SK-N-SH treated with all-trans-retinoic acid at 6 μM for 48 hours (cell line): Measurements from ENCODE around the gene TGFB2.

Experiments
- ARNTL ChIP-seq: fragments of 450-650 bp; formaldehyde crosslinking; IDR thresholded peaks from 2 replicates; pipeline ENCODE4 v1.5.0; 2020; ENCODE audit warnings: low read depth, mild to moderate bottlenecking, moderate library complexity, borderline replicate concordance
- BACH2 ChIP-seq: fragments of 250-450 bp; sonication (Bioruptor Pico); IDR thresholded peaks from 2 replicates; pipeline ENCODE4 v1.9.0; 2021; ENCODE audit warnings: mild to moderate bottlenecking, borderline replicate concordance
- CSDC2 ChIP-seq: fragments of 250-450 bp; sonication (Bioruptor Pico); IDR thresholded peaks from 2 replicates; pipeline ENCODE4 v1.5.0; 2020; ENCODE audit warnings: mild to moderate bottlenecking, moderate library complexity
- ESRRG ChIP-seq: fragments of 250-450 bp; sonication (Bioruptor Pico); IDR thresholded peaks from 2 replicates; pipeline ENCODE4 v1.6.1; 2021; ENCODE audit warnings: mild to moderate bottlenecking
- OSR1 ChIP-seq: fragments of 250-450 bp; sonication (Bioruptor Pico); IDR thresholded peaks from 2 replicates; pipeline ENCODE4 v1.8.0; 2022; ENCODE audit warnings: moderate library complexity, mild to moderate bottlenecking, inconsistent platforms
- TCF4 ChIP-seq: fragments of 250-450 bp; sonication (Bioruptor Pico); IDR thresholded peaks from 2 replicates; pipeline ENCODE4 v1.8.0; 2021; ENCODE audit warnings: mild to moderate bottlenecking, moderate library complexity, borderline replicate concordance
- TOX ChIP-seq: fragments of 250-450 bp; sonication (Bioruptor Pico); IDR thresholded peaks from 2 replicates; pipeline ENCODE4 v1.8.0; 2021; ENCODE audit warnings: mild to moderate bottlenecking, moderate library complexity, borderline replicate concordance
- ZC3H10 ChIP-seq: fragments of 250-450 bp; sonication (Bioruptor Pico); IDR thresholded peaks from 2 replicates; pipeline ENCODE4 v1.5.1; 2021; ENCODE audit warnings: mild to moderate bottlenecking, moderate library complexity
- ZFP30 ChIP-seq: fragments of 450-650 bp; formaldehyde crosslinking; IDR thresholded peaks from 2 replicates; pipeline ENCODE4 v1.5.0; 2022; ENCODE audit warnings: mild to moderate bottlenecking, moderate library complexity
- TF ChIP-seq, protein P1 (sequence below): fragments of 250-450 bp; sonication (Bioruptor Pico); IDR thresholded peaks from 2 replicates; pipeline ENCODE4 v1.8.0; 2020; ENCODE audit warnings: mild to moderate bottlenecking, moderate library complexity, borderline replicate concordance
- TF ChIP-seq, protein P2 (sequence below): fragments of 250-450 bp; sonication (Bioruptor Pico); IDR thresholded peaks from 2 replicates; pipeline ENCODE4 v1.5.1; 2020; ENCODE audit warnings: low read depth, mild to moderate bottlenecking, moderate library complexity
- TF ChIP-seq, protein P3 (sequence below): fragments of 250-450 bp; sonication (Bioruptor Pico); IDR thresholded peaks from 2 replicates; pipeline ENCODE4 v1.5.1; 2021; ENCODE audit warnings: mild to moderate bottlenecking, moderate library complexity

DNA sequence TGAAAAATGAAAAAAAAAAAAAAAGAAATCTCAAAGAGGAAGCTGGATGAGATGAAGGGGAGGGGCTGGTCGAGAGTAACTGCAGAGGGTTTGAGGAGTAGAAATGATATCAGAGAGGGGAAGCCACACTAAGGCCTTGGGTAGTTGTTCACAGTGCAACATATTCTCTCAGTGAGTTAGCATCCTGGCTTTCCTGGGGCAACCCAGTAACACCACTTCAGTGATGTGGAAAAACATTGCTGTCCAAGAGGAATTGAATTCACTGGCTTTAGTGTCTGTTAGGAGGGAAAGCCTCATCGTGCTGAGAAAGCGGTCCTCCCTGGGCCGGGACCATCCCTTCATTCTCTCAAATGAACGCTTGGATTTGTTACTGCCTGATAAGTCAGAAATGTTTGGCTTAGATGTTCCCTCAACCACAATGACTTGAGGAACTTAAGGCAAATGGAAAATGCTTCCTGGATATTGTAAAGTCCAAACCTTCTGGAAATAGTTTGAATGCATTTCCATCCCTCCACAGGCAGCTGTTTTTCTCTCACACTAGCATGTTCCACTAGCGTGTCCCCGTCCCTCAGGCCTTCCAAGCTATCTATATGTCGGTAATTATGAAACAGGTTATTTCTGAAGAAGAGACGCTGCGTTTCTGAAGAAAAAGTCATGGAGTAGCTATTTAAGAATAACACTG, 12.2 kb downstream of the TGFB2 start:
- TF ChIP-seq, protein P1, sequence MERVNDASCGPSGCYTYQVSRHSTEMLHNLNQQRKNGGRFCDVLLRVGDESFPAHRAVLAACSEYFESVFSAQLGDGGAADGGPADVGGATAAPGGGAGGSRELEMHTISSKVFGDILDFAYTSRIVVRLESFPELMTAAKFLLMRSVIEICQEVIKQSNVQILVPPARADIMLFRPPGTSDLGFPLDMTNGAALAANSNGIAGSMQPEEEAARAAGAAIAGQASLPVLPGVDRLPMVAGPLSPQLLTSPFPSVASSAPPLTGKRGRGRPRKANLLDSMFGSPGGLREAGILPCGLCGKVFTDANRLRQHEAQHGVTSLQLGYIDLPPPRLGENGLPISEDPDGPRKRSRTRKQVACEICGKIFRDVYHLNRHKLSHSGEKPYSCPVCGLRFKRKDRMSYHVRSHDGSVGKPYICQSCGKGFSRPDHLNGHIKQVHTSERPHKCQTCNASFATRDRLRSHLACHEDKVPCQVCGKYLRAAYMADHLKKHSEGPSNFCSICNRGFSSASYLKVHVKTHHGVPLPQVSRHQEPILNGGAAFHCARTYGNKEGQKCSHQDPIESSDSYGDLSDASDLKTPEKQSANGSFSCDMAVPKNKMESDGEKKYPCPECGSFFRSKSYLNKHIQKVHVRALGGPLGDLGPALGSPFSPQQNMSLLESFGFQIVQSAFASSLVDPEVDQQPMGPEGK: no peak
- TF ChIP-seq ESRRG (CRISPR knock-in tag): no peak
- TF ChIP-seq TCF4 (CRISPR knock-in tag): no peak
- TF ChIP-seq, protein P2, sequence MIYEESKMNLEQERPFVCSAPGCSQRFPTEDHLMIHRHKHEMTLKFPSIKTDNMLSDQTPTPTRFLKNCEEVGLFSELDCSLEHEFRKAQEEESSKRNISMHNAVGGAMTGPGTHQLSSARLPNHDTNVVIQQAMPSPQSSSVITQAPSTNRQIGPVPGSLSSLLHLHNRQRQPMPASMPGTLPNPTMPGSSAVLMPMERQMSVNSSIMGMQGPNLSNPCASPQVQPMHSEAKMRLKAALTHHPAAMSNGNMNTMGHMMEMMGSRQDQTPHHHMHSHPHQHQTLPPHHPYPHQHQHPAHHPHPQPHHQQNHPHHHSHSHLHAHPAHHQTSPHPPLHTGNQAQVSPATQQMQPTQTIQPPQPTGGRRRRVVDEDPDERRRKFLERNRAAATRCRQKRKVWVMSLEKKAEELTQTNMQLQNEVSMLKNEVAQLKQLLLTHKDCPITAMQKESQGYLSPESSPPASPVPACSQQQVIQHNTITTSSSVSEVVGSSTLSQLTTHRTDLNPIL (CRISPR knock-in tag): no peak
- no peak for TF ChIP-seq TOX (CRISPR knock-in tag)
- no peak for TF ChIP-seq CSDC2 (CRISPR knock-in tag)
- TF ChIP-seq ZFP30 (CRISPR knock-in tag): no peak
- TF ChIP-seq ARNTL (CRISPR knock-in tag): no peak
- TF ChIP-seq, protein P3, sequence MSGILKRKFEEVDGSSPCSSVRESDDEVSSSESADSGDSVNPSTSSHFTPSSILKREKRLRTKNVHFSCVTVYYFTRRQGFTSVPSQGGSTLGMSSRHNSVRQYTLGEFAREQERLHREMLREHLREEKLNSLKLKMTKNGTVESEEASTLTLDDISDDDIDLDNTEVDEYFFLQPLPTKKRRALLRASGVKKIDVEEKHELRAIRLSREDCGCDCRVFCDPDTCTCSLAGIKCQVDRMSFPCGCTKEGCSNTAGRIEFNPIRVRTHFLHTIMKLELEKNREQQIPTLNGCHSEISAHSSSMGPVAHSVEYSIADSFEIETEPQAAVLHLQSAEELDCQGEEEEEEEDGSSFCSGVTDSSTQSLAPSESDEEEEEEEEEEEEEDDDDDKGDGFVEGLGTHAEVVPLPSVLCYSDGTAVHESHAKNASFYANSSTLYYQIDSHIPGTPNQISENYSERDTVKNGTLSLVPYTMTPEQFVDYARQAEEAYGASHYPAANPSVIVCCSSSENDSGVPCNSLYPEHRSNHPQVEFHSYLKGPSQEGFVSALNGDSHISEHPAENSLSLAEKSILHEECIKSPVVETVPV (CRISPR knock-in tag): no peak
- TF ChIP-seq BACH2 (CRISPR knock-in tag): no peak
- TF ChIP-seq OSR1: no peak
- no peak for TF ChIP-seq ZC3H10
